H9 (cell line): Measurements from ENCODE around the gene PGLYRP3. TPM values are rescaled to one million over a fixed set of nuclear protein-coding genes. Genes with fewer than 3 reads are reported as not detected.

Experiments
- DNase-seq: peaks from one replicate; pipeline ENCODE4 v3.0.0-alpha.2; 2017
- H2AFZ ChIP-seq: one replicate; pipeline ENCODE4 v1.6.1; 2013; ENCODE audit warnings: mild to moderate bottlenecking, low read length, control low read depth, moderate library complexity
- H2AK5ac ChIP-seq: 2 replicates; pipeline ENCODE4 v1.6.1; 2013; ENCODE audit warnings: low read length, control low read depth, mixed read lengths; ENCODE audit not compliant: insufficient read length
- H2BK120ac ChIP-seq: one replicate; pipeline ENCODE4 v1.6.1; 2013; ENCODE audit warnings: low read depth, mild to moderate bottlenecking, low read length, control low read depth, inconsistent platforms; ENCODE audit not compliant: poor library complexity, severe bottlenecking
- H2BK12ac ChIP-seq: 2 replicates; pipeline ENCODE4 v1.6.1; 2013; ENCODE audit warnings: low read length, control low read depth, mixed read lengths, low read depth; ENCODE audit not compliant: insufficient read length
- H2BK15ac ChIP-seq: 2 replicates; pipeline ENCODE4 v1.6.1; 2013; ENCODE audit warnings: low read depth, low read length, control low read depth
- H2BK20ac ChIP-seq: one replicate; pipeline ENCODE4 v1.6.1; 2013; ENCODE audit warnings: low read depth, mild to moderate bottlenecking, low read length, control low read depth, inconsistent platforms; ENCODE audit not compliant: poor library complexity, severe bottlenecking
- H2BK5ac ChIP-seq: 2 replicates; pipeline ENCODE4 v1.6.1; 2013; ENCODE audit warnings: low read length, control low read depth, mixed read lengths; ENCODE audit not compliant: insufficient read length
- H3K14ac ChIP-seq: 2 replicates; pipeline ENCODE4 v1.6.1; 2013; ENCODE audit warnings: low read length, control low read depth; ENCODE audit not compliant: insufficient read depth
- H3K18ac ChIP-seq: 2 replicates; pipeline ENCODE4 v1.6.1; 2013; ENCODE audit warnings: low read depth, mild to moderate bottlenecking, mixed read lengths, low read length, control low read depth; ENCODE audit not compliant: insufficient read length
- H3K23ac ChIP-seq: 2 replicates; pipeline ENCODE4 v1.6.1; 2013; ENCODE audit warnings: low read length, control low read depth, mixed read lengths, low read depth; ENCODE audit not compliant: insufficient read length
- H3K23me2 ChIP-seq: 2 replicates; pipeline ENCODE4 v1.6.1; 2013; ENCODE audit warnings: low read depth, mild to moderate bottlenecking, mixed read lengths, low read length, control low read depth; ENCODE audit not compliant: insufficient read length, poor library complexity, severe bottlenecking
- H3K27ac ChIP-seq: 2 replicates; pipeline ENCODE4 v1.5.1; 2013; ENCODE audit warnings: low read length, control low read depth, mixed read lengths, low read depth; ENCODE audit not compliant: insufficient read length
- H3K27me3 ChIP-seq: 2 replicates; pipeline ENCODE4 v1.6.1; 2013; ENCODE audit warnings: low read length, control low read depth, inconsistent platforms; ENCODE audit not compliant: insufficient read depth
- H3K4ac ChIP-seq: 2 replicates; pipeline ENCODE4 v1.6.1; 2013; ENCODE audit warnings: low read depth, mild to moderate bottlenecking, control low read depth, inconsistent platforms, low read length, moderate library complexity
- H3K4me1 ChIP-seq: 2 replicates; pipeline ENCODE4 v1.6.1; 2013; ENCODE audit warnings: low read length, control low read depth, inconsistent platforms; ENCODE audit not compliant: insufficient read depth
- H3K4me2 ChIP-seq: 2 replicates; pipeline ENCODE4 v1.6.1; 2013; ENCODE audit warnings: low read length, control low read depth, mixed read lengths; ENCODE audit not compliant: insufficient read length, insufficient read depth
- H3K56ac ChIP-seq: 2 replicates; pipeline ENCODE4 v1.6.1; 2013; ENCODE audit warnings: low read depth, mild to moderate bottlenecking, mixed read lengths, low read length, control low read depth; ENCODE audit not compliant: insufficient read length
- H3K79me1 ChIP-seq: 2 replicates; pipeline ENCODE4 v1.6.1; 2013; ENCODE audit warnings: low read depth, mild to moderate bottlenecking, moderate library complexity, low read length, control low read depth, inconsistent platforms; ENCODE audit not compliant: insufficient read depth, poor library complexity, severe bottlenecking
- H3K79me2 ChIP-seq: 2 replicates; pipeline ENCODE4 v1.6.1; 2013; ENCODE audit warnings: low read length, control low read depth, inconsistent platforms; ENCODE audit not compliant: insufficient read depth
- H3K9ac ChIP-seq: 2 replicates; pipeline ENCODE4 v1.6.1; 2013; ENCODE audit warnings: low read length, control low read depth, mixed read lengths; ENCODE audit not compliant: insufficient read length; ENCODE audit errors: extremely low read depth
- H3K9me3 ChIP-seq: one replicate; pipeline ENCODE4 v1.6.1; 2013; ENCODE audit warnings: low read depth, low read length, inconsistent platforms; ENCODE audit not compliant: control insufficient read depth
- H3T11ph ChIP-seq: one replicate; pipeline ENCODE4 v1.6.1; 2013; ENCODE audit warnings: mild to moderate bottlenecking, low read length, control low read depth, inconsistent platforms
- H4K20me1 ChIP-seq: one replicate; pipeline ENCODE4 v1.6.1; 2013; ENCODE audit not compliant: control insufficient read depth, insufficient read length, insufficient read depth
- H4K5ac ChIP-seq: 2 replicates; pipeline ENCODE4 v1.6.1; 2013; ENCODE audit warnings: low read depth, mild to moderate bottlenecking, mixed read lengths, low read length, control low read depth; ENCODE audit not compliant: insufficient read length
- H4K8ac ChIP-seq: replicated peaks from 2 replicates; pipeline ENCODE4 v1.6.1; 2013; ENCODE audit warnings: low read length, control low read depth, mixed read lengths, low read depth; ENCODE audit not compliant: insufficient read length
- H4K91ac ChIP-seq: 2 replicates; pipeline ENCODE4 v1.6.1; 2013; ENCODE audit warnings: low read depth, mild to moderate bottlenecking, moderate library complexity, mixed read lengths, low read length, control low read depth; ENCODE audit not compliant: insufficient read length
- H3K27ac Mint-ChIP-seq, 3 experiments: 2 replicates in 2 of 3; 3 replicates in 1 of 3; pipeline ENCODE4 v1.8.0; 2020 to 2021; ENCODE audit warnings: mixed read lengths in 3 of 3, mild to moderate bottlenecking in 1 of 3, moderate library complexity in 1 of 3
- H3K27me3 Mint-ChIP-seq: 2 replicates; pipeline ENCODE4 v1.8.0; 2021; ENCODE audit warnings: low read depth, mild to moderate bottlenecking, moderate library complexity, mixed read lengths
- H3K36me3 Mint-ChIP-seq, 3 experiments: 2 replicates in 2 of 3; 3 replicates in 1 of 3; pipeline ENCODE4 v1.8.0; 2020 to 2021; ENCODE audit warnings: low read depth in 3 of 3, mixed read lengths in 3 of 3; ENCODE audit not compliant: insufficient read depth in 1 of 3
- H3K4me1 Mint-ChIP-seq, 2 experiments: 2 replicates each; pipeline ENCODE4 v1.8.0; 2020; ENCODE audit warnings: mixed read lengths in 2 of 2
- H3K4me3 Mint-ChIP-seq, 2 experiments: 2 replicates in 1 of 2; 3 replicates in 1 of 2; pipeline ENCODE4 v1.8.0; 2020 to 2021; ENCODE audit warnings: mild to moderate bottlenecking in 2 of 2, mixed read lengths in 2 of 2, moderate library complexity in 1 of 2
- H3K9me3 Mint-ChIP-seq, 2 experiments: 2 replicates in 1 of 2; 3 replicates in 1 of 2; pipeline ENCODE4 v1.8.0; 2020; ENCODE audit warnings: mild to moderate bottlenecking in 2 of 2, mixed read lengths in 2 of 2, moderate library complexity in 1 of 2
- WGBS: extraction: QIAGEN DNeasy Blood & Tissue Kit; methylation state at CpG from one replicate; pipeline ENCODE4 v1.1.7; 2013; ENCODE audit warnings: missing lambda C conversion rate, low lambda C conversion rate, mixed read lengths; ENCODE audit not compliant: insufficient read length; ENCODE audit errors: extremely low coverage; 5-methylcytosine and 5-hydroxymethylcytosine counted together
- total RNA-seq: library from RNA; stranded (reverse); gene quantifications from 2 replicates; pipeline ENCODE4 v1.2.1, GENCODE V29; 2021
- TF ChIP-seq, protein P1 (sequence below): fragments of 200-600 bp; sonication (generic); conservative IDR thresholded peaks from 3 replicates; pipeline ENCODE4 v1.8.0; 2021; ENCODE audit warnings: antibody characterized with exemption, mild to moderate bottlenecking

PGLYRP3 gene
- total RNA-seq, 1 experiment from 2014 or later = not detected

DNA sequence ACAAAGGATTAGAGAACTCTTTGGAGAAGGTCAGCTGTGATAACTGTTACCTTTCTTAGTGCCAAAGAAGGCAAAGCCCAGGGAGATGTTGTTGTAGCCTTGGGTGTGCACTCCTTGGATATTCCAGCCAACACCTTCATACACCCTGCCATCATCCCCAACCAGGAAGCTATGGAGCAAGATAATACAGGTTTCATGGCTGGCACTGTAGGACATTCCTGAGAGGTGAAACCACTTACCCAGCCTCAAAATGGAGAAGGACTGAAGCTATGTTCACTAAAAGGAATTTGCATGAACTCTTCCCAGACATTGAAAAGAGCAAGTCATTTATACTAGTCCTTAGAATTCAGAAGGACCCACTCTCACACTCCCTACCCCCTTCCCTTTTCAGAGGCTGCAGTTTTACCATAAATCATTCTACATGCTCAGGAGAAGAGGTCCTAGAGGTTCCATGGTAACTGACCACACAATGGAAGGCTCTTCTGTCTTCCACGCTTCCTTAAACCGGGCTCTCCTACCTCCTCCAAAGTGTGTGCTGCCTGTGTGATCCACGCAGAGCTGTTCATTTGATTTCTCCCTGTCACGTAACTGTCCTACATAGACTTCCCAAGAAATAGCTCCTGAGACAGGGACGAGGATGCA, 30.4 kb upstream of the PGLYRP3 start:
- no CpG with 5 or more reads among the region's 5 CpGs for WGBS

More for the DNA sequence above, 30.4 kb upstream of the PGLYRP3 start:
- no peak overlapping the region for H2AK5ac ChIP-seq
- H3K56ac ChIP-seq = no peak overlapping the region
- no peaks in the 10 kb centered on the region for H3K79me1 ChIP-seq
- H4K8ac ChIP-seq = no peak overlapping the region
- H2BK12ac ChIP-seq = no peak overlapping the region
- no peak overlapping the region for H3K27ac ChIP-seq
- TF ChIP-seq, protein P1, sequence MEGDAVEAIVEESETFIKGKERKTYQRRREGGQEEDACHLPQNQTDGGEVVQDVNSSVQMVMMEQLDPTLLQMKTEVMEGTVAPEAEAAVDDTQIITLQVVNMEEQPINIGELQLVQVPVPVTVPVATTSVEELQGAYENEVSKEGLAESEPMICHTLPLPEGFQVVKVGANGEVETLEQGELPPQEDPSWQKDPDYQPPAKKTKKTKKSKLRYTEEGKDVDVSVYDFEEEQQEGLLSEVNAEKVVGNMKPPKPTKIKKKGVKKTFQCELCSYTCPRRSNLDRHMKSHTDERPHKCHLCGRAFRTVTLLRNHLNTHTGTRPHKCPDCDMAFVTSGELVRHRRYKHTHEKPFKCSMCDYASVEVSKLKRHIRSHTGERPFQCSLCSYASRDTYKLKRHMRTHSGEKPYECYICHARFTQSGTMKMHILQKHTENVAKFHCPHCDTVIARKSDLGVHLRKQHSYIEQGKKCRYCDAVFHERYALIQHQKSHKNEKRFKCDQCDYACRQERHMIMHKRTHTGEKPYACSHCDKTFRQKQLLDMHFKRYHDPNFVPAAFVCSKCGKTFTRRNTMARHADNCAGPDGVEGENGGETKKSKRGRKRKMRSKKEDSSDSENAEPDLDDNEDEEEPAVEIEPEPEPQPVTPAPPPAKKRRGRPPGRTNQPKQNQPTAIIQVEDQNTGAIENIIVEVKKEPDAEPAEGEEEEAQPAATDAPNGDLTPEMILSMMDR = no peak
- H3K79me2 ChIP-seq = no peaks in the 10 kb centered on the region
- H3K4me3 Mint-ChIP-seq = no peak overlapping the region
- H3T11ph ChIP-seq = no peak overlapping the region
- H3K27ac Mint-ChIP-seq = no peak overlapping the region
- no peaks in the 10 kb centered on the region for H4K20me1 ChIP-seq
- no peak overlapping the region for H2AFZ ChIP-seq
- H3K4ac ChIP-seq = no peak overlapping the region
- no peak overlapping the region for H4K91ac ChIP-seq
- H3K4me2 ChIP-seq = no peak overlapping the region
- H3K18ac ChIP-seq = no peak overlapping the region
- no peak overlapping the region for H2BK20ac ChIP-seq
- H2BK5ac ChIP-seq = no peak overlapping the region
- H3K27me3 Mint-ChIP-seq = peaks cover 19% of the 10 kb centered on the region
- H4K5ac ChIP-seq = no peak overlapping the region
- no peak for DNase-seq
- H3K9me3 Mint-ChIP-seq = no peaks in the 10 kb centered on the region
- no peaks in the 10 kb centered on the region for H3K4me1 ChIP-seq
- H3K36me3 Mint-ChIP-seq = no peaks in the 10 kb centered on the region
- H3K14ac ChIP-seq = no peak overlapping the region
- H3K27me3 ChIP-seq = no peaks in the 10 kb centered on the region
- no peaks in the 10 kb centered on the region for H3K9me3 ChIP-seq
- no peak overlapping the region for H2BK120ac ChIP-seq
- no peak overlapping the region for H3K9ac ChIP-seq
- no peak overlapping the region for H3K23ac ChIP-seq
- no peak overlapping the region for H2BK15ac ChIP-seq
- peaks cover 0 to 5% of the 10 kb centered on the region in 2 experiments; a peak in 2 of 4 replicates for H3K4me1 Mint-ChIP-seq
- H3K23me2 ChIP-seq = no peaks in the 10 kb centered on the region
